ENCODE data around the gene TMIGD3. TPM values are rescaled to one million over a fixed set of nuclear protein-coding genes. Genes with fewer than 3 reads are reported as not detected.
A peak's percentile ranks its signal among the peaks of the same experiment; 100 is the strongest.
"Not testable (repeated sequence)": the region's sequence is repeated elsewhere in the genome, so short reads cannot be mapped to it uniquely, and the experiment has no call there.

The TMIGD3 gene
- total RNA-seq (10 to 100 TPM in 4 of 7 donors, 1 to 10 TPM in 3; 1.6 to 33.4 (median 11.9) TPM), polyA plus RNA-seq (10 to 100 TPM in 1 of 3 donors, 1 to 10 TPM in 2; 5.6 to 32.7 (median 6.2) TPM)
- long read RNA-seq, donor 1, partial matches to known transcripts, result 6 of 6 reads
- long read RNA-seq, donor 1, other reads (novel, unspliced or antisense), result 0 of 6 reads
- long read RNA-seq, donor 2, result 0 reads

DNA sequence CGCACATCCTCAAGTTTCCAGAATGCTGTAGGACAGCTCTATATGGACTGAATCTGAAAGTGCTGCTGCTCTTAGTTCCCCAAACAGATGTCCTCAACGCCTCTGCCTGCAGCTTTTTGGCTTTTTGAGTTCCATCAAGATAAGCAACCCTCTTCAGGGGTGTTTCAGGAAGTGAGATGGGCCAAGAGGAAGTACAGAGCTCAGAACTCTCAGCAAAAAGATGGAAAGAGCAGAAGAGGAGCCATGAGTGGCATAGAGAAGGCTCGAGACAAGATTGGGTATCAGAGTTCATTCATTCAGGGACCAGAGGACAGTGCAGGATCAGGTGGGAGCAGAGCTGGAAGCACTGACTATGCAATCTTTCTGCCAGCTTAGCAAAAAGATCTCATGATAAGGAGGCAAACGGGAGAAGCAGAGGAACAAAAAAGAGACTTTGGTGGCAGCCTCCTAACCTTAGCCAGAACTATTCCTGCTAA is at the start of gene TMIGD3, which contains the start of gene ADORA3:
Gene TMIGD3, minus strand, starts transcription at position 49 of the 476 bp plus-strand sequence. CDS start 279 bp downstream, outside the sequence.
Gene ADORA3, minus strand, starts transcription at position 49 of the 476 bp plus-strand sequence. CDS start 279 bp downstream, outside the sequence.
- Histone ChIP-seq H3K36me3 (no peaks in the 10 kb centered on the region), H3K9me3 (no peaks in the 10 kb centered on the region), H3K4me1 (peaks cover 38 to 73% (median 59%) of the 10 kb centered on the region in 6 donors), H3K4me3 (peak within 1 kb of the TSS in 2 of 8 donors; percentile 10 to 42), H3K27me3 (replicated peaks in 1 of 7) (no peaks in the 10 kb centered on the region), H3K27ac (peak within 1 kb of the TSS; percentile 35 to 99 (median 92))
- DNase-seq, result no peak
- TF ChIP-seq POLR2A (IDR thresholded peaks at IDR 0.05), result no peak
- peak in 1 of 3 donors; percentile 69 for TF ChIP-seq POLR2AphosphoS5 (IDR thresholded peaks at IDR 0.05)
- intact Hi-C loops (cut with DNase I; ENCODE audit: low total_unique reads), result loop anchor here (10.0 kb wide), 1 partner anchor 251 kb away; the partner anchor contains the start of gene DDX20
- 16 to 30% (median 22%) methylated on average over 4 of the region's 4 CpGs for WGBS, 5 donors

DNA sequence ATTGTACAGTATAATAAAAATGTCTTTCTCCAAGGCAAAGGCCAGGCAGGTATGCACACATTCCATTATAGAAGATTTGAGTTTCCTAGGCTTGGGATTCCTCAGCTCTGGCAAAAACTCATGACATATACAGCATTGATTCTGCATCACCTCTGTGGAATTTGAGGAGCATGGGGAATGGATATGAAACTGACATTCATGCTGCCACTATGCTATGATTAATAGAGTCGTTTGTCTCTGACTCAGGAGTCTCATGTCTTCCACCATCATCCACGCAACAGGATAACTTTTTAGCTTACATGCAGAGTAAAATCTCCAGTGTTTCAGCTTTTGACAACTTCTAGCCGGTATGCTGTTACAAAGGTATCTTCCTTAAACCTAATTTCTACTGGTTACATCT is 49.8 kb upstream of the TMIGD3 start:
- WGBS, 5 donors, result 92 to 96% (median 93%) methylated on average over 3 of the region's 3 CpGs
- TF ChIP-seq, protein P1, sequence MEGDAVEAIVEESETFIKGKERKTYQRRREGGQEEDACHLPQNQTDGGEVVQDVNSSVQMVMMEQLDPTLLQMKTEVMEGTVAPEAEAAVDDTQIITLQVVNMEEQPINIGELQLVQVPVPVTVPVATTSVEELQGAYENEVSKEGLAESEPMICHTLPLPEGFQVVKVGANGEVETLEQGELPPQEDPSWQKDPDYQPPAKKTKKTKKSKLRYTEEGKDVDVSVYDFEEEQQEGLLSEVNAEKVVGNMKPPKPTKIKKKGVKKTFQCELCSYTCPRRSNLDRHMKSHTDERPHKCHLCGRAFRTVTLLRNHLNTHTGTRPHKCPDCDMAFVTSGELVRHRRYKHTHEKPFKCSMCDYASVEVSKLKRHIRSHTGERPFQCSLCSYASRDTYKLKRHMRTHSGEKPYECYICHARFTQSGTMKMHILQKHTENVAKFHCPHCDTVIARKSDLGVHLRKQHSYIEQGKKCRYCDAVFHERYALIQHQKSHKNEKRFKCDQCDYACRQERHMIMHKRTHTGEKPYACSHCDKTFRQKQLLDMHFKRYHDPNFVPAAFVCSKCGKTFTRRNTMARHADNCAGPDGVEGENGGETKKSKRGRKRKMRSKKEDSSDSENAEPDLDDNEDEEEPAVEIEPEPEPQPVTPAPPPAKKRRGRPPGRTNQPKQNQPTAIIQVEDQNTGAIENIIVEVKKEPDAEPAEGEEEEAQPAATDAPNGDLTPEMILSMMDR (IDR thresholded peaks at IDR 0.05 in 8 of 11, conservative IDR thresholded peaks at IDR 0.05 in 3 of 11), result no peak
- Histone ChIP-seq H3K27ac (no peak overlapping the region), H3K36me3 (no peaks in the 10 kb centered on the region), H3K9me3 (no peaks in the 10 kb centered on the region), H3K27me3 (replicated peaks in 1 of 7) (no peaks in the 10 kb centered on the region), H3K4me3 (no peak overlapping the region), H3K4me1 (no peaks in the 10 kb centered on the region)
- DNase-seq, result no peak
- intact Hi-C loops (cut with DNase I; ENCODE audit: low total_unique reads), result no loop called here

DNA sequence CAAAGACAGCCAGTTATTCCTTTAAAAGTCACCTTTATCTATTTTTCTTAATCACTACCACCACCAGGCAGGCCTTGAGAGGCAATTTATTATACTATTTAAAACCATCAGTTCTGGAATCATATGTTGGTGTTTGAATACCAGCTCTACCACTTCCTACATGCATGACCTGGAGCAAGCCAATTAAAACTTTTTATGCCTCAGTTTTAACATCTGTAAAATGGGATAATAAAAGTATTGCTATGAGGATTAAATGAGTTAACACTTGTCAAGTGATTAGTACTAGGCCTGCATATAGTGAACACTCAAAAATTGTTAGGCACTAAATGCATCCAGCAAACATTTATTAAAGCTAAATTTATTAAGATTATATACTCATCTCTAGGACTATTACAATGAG is 49.2 kb upstream of the TMIGD3 start:
- no peak overlapping the region for H3K4me3 ChIP-seq
- TF ChIP-seq POLR2AphosphoS5 (IDR thresholded peaks at IDR 0.05), result no peak
- TF ChIP-seq POLR2A (IDR thresholded peaks at IDR 0.05), result no peak
- TF ChIP-seq, protein P1 (IDR thresholded peaks at IDR 0.05 in 8 of 11, conservative IDR thresholded peaks at IDR 0.05 in 3 of 11), result no peak
- no peaks in the 10 kb centered on the region for H3K4me1 ChIP-seq
- intact Hi-C loops (cut with DNase I; ENCODE audit: low total_unique reads), result no loop called here
- DNase-seq, result no peak
- no peaks in the 10 kb centered on the region for H3K36me3 ChIP-seq
- H3K27me3 ChIP-seq (replicated peaks in 1 of 7), result no peaks in the 10 kb centered on the region
- no peaks in the 10 kb centered on the region for H3K9me3 ChIP-seq
- H3K27ac ChIP-seq, result no peak overlapping the region

DNA sequence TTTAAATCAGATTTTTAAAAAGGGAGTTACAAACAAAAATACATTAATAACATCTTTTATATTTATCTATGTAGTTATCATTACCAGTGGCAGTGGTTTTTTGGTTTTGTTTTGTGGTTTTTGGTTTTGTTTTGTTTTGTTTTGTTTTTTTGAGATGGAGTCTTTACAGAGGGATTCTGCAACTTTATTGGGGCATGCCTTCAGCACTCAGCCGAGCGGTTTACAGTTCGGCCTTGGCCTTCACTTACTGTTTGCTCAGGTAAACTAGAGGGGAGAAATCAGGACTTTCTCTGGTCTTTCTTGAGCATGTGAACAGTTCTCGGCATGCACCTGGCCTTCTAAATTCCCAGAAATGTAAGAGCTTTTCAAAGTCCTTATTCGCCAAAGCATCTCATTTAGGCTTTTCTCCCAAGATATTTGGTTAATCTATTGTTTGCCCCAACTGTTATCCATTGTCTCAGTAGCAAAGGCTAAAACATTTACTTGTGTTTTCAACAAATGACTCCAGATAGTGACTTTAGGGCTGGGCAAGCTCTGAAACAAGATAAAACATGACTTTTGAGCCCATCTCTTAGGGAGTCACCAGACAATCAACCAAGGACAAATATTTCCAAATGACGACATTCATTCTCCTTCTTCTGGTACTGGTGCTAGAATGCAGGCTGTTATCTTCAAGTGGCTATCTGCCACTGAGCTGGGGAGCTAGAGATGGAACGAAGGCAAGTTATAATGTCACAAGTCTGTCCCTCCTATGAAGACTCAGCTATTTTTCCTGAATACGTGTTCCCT is 48.4 kb upstream of the TMIGD3 start:
- 79 to 97% (median 85%) methylated on average over 8 of the region's 8 CpGs for WGBS, 5 donors
- Histone ChIP-seq H3K4me1 (no peaks in the 10 kb centered on the region), H3K9me3 (no peaks in the 10 kb centered on the region), H3K27me3 (replicated peaks in 1 of 7) (no peaks in the 10 kb centered on the region), H3K36me3 (no peaks in the 10 kb centered on the region), H3K4me3 (no peak overlapping the region), H3K27ac (no peak overlapping the region)
- intact Hi-C loops (cut with DNase I; ENCODE audit: low total_unique reads), result no loop called here
- TF ChIP-seq, protein P1 (IDR thresholded peaks at IDR 0.05 in 8 of 11, conservative IDR thresholded peaks at IDR 0.05 in 3 of 11), result no peak
- TF ChIP-seq POLR2A (IDR thresholded peaks at IDR 0.05) (no peak), POLR2AphosphoS5 (IDR thresholded peaks at IDR 0.05) (no peak)
- no peak for DNase-seq

DNA sequence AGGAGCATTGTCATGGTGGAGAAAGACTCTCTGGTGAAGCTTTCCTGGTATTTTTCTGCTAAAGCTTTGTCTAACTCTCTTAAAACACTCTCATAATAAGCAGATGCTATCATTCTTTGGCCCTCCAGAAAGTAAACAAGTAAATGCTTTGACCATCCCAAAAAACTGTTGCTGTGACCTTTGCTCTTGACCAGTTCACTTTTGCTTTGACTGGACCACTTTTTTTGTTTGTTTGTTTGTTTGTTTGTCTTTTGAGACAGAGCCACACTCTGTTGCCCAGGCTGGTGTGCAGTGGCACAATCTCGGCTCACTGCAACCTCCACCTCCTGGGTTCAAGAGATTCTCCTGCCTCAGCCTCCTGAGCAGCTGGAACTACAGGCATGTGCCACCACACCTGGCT is 44.4 kb upstream of the TMIGD3 start:
- H3K4me1 ChIP-seq; H3K36me3 ChIP-seq; DNase-seq; intact Hi-C loops (cut with DNase I; ENCODE audit: low total_unique reads); H3K9me3 ChIP-seq; H3K27me3 ChIP-seq (replicated peaks in 1 of 7); H3K27ac ChIP-seq; H3K4me3 ChIP-seq: not testable (repeated sequence)
- 83 to 100% (median 92%) methylated on average over 1 of the region's 1 CpG for WGBS, 5 donors
